Mesenchymal stem cell (in vitro differentiated cells and primary cell): Measurements from ENCODE around the gene RRBP1.

Experiments used
- DNase-seq: peaks from one replicate; pipeline ENCODE4 v3.0.0-alpha.2; 2013
- H2AFZ ChIP-seq: one replicate; pipeline ENCODE4 v1.6.1; 2013; ENCODE audit warnings: low read depth, mild to moderate bottlenecking, control low read depth, inconsistent platforms, low read length, moderate library complexity
- H2AK5ac ChIP-seq: 2 replicates; pipeline ENCODE4 v1.6.1; 2013; ENCODE audit warnings: low read length, moderate library complexity, mild to moderate bottlenecking, inconsistent platforms; ENCODE audit not compliant: severe bottlenecking
- H2BK120ac ChIP-seq: one replicate; pipeline ENCODE4 v1.6.1; 2013; ENCODE audit warnings: low read depth, mild to moderate bottlenecking, inconsistent platforms, low read length, moderate library complexity
- H2BK12ac ChIP-seq, 2 experiments: one replicate each; pipeline ENCODE4 v1.6.1; 2013; ENCODE audit warnings: inconsistent platforms in 2 of 2, low read length in 2 of 2, mild to moderate bottlenecking in 2 of 2, moderate library complexity in 2 of 2, control low read depth in 1 of 2
- H2BK15ac ChIP-seq: one replicate; pipeline ENCODE4 v1.6.1; 2013; ENCODE audit warnings: mild to moderate bottlenecking, low read depth, inconsistent platforms; ENCODE audit not compliant: poor library complexity, severe bottlenecking
- H2BK5ac ChIP-seq: 2 replicates; pipeline ENCODE4 v1.6.1; 2013; ENCODE audit warnings: low read depth, mild to moderate bottlenecking, low read length, control low read depth, inconsistent platforms; ENCODE audit not compliant: poor library complexity, severe bottlenecking
- H3K14ac ChIP-seq, 2 experiments: one replicate each; pipeline ENCODE4 v1.6.1; 2013; ENCODE audit warnings: inconsistent platforms in 2 of 2, low read length in 2 of 2, control low read depth in 1 of 2, mild to moderate bottlenecking in 1 of 2, moderate library complexity in 1 of 2
- H3K18ac ChIP-seq, 2 experiments: one replicate each; pipeline ENCODE4 v1.6.1; 2013; ENCODE audit warnings: inconsistent platforms in 2 of 2, low read length in 2 of 2, control low read depth in 1 of 2, low read depth in 1 of 2, mild to moderate bottlenecking in 1 of 2
- H3K23ac ChIP-seq, 2 experiments: one replicate each; pipeline ENCODE4 v1.6.1; 2013; ENCODE audit warnings: inconsistent platforms in 2 of 2, low read length in 2 of 2, mild to moderate bottlenecking in 2 of 2, moderate library complexity in 2 of 2, control low read depth in 1 of 2
- H3K27ac ChIP-seq: 2 replicates; pipeline ENCODE4 v1.5.1; 2013; ENCODE audit warnings: mild to moderate bottlenecking, moderate library complexity, low read length, control low read depth, inconsistent platforms; ENCODE audit not compliant: poor library complexity, severe bottlenecking
- H3K27me3 ChIP-seq, 2 experiments: 2 replicates each; pipeline versions ENCODE4 v1.6.1 to v1.7.0; 2013; ENCODE audit warnings: low read length in 2 of 2, mild to moderate bottlenecking in 2 of 2, moderate library complexity in 2 of 2, control low read depth in 1 of 2, inconsistent platforms in 1 of 2; ENCODE audit not compliant: control insufficient read depth in 1 of 2, insufficient read depth in 1 of 2
- H3K36me3 ChIP-seq, 2 experiments: 2 replicates each; pipeline versions ENCODE4 v1.6.1 to v1.7.0; 2013; ENCODE audit warnings: low read length in 2 of 2, control low read depth in 1 of 2, inconsistent platforms in 1 of 2, low read depth in 1 of 2, mild to moderate bottlenecking in 1 of 2; ENCODE audit not compliant: insufficient read depth in 2 of 2, control insufficient read depth in 1 of 2
- H3K4ac ChIP-seq, 2 experiments: one replicate each; pipeline ENCODE4 v1.6.1; 2013; ENCODE audit warnings: inconsistent platforms in 2 of 2, low read length in 2 of 2, mild to moderate bottlenecking in 2 of 2, moderate library complexity in 2 of 2, control low read depth in 1 of 2, low read depth in 1 of 2
- H3K4me1 ChIP-seq: 2 replicates; pipeline ENCODE4 v1.6.1; 2013; ENCODE audit warnings: low read depth, low read length, control low read depth; ENCODE audit not compliant: control insufficient read depth, insufficient read depth
- H3K4me2 ChIP-seq: 2 replicates; pipeline ENCODE4 v1.6.1; 2013; ENCODE audit warnings: low read length, mild to moderate bottlenecking, inconsistent platforms; ENCODE audit not compliant: poor library complexity, severe bottlenecking
- H3K4me3 ChIP-seq, 2 experiments: 2 replicates each; pipeline versions ENCODE4 v1.5.1 to v1.7.0; 2013; ENCODE audit warnings: low read length in 2 of 2, mild to moderate bottlenecking in 2 of 2, control low read depth in 1 of 2, low read depth in 1 of 2; ENCODE audit not compliant: insufficient read depth in 1 of 2
- H3K79me1 ChIP-seq: replicated peaks from 2 replicates; pipeline ENCODE4 v1.6.1; 2013; ENCODE audit warnings: mild to moderate bottlenecking, control low read depth, low read length, inconsistent platforms; ENCODE audit not compliant: poor library complexity, severe bottlenecking
- H3K9ac ChIP-seq: 2 replicates; pipeline ENCODE4 v1.7.0; 2013; ENCODE audit warnings: mild to moderate bottlenecking, low read length, moderate library complexity
- H3K9me3 ChIP-seq: 2 replicates; pipeline ENCODE4 v1.7.0; 2013; ENCODE audit warnings: mild to moderate bottlenecking, low read length; ENCODE audit not compliant: control insufficient read depth
- H4K8ac ChIP-seq: one replicate; pipeline ENCODE4 v1.6.1; 2013; ENCODE audit warnings: inconsistent platforms, mild to moderate bottlenecking, low read length, moderate library complexity
- H4K91ac ChIP-seq: one replicate; pipeline ENCODE4 v1.6.1; 2013; ENCODE audit warnings: mild to moderate bottlenecking, low read length, inconsistent platforms
- WGBS: methylation state at CpG from one replicate; pipeline ENCODE4 v1.1.7; 2013; ENCODE audit warnings: mixed read lengths; 5-methylcytosine and 5-hydroxymethylcytosine counted together

Gene RRBP1

GRCh38 chr20:17615645-17616479 is 66.2 kb downstream of the RRBP1 start:
- no peak overlapping the region for H3K9ac ChIP-seq
- WGBS: 83% methylated on average over 22 of the region's 22 CpGs
- peaks cover 58% of the 10 kb centered on the region for H3K4me1 ChIP-seq
- H2AFZ ChIP-seq: no peak overlapping the region
- H2BK15ac ChIP-seq: peak overlapping the region; percentile 17
- H4K8ac ChIP-seq: no peak overlapping the region
- no peak overlapping the region for H2BK120ac ChIP-seq
- no peak overlapping the region for H2BK12ac ChIP-seq
- no peak overlapping the region for H3K4ac ChIP-seq
- no peak overlapping the region for H2BK5ac ChIP-seq
- peak overlapping the region in 1 of 2 experiments; percentile 25 for H3K18ac ChIP-seq
- H3K9me3 ChIP-seq: no peaks in the 10 kb centered on the region
- H3K27ac ChIP-seq: no peak overlapping the region
- no peak overlapping the region for H4K91ac ChIP-seq
- DNase-seq: no peak
- peaks cover 48% of the 10 kb centered on the region for H3K79me1 ChIP-seq
- H3K4me2 ChIP-seq: no peak overlapping the region
- H2AK5ac ChIP-seq: no peak overlapping the region
- H3K23ac ChIP-seq: no peak overlapping the region
- no peaks in the 10 kb centered on the region for H3K27me3 ChIP-seq
- peaks cover 77 to 97% of the 10 kb centered on the region in 2 experiments for H3K36me3 ChIP-seq
- no peak overlapping the region for H3K4me3 ChIP-seq
- no peak overlapping the region for H3K14ac ChIP-seq

DNA sequence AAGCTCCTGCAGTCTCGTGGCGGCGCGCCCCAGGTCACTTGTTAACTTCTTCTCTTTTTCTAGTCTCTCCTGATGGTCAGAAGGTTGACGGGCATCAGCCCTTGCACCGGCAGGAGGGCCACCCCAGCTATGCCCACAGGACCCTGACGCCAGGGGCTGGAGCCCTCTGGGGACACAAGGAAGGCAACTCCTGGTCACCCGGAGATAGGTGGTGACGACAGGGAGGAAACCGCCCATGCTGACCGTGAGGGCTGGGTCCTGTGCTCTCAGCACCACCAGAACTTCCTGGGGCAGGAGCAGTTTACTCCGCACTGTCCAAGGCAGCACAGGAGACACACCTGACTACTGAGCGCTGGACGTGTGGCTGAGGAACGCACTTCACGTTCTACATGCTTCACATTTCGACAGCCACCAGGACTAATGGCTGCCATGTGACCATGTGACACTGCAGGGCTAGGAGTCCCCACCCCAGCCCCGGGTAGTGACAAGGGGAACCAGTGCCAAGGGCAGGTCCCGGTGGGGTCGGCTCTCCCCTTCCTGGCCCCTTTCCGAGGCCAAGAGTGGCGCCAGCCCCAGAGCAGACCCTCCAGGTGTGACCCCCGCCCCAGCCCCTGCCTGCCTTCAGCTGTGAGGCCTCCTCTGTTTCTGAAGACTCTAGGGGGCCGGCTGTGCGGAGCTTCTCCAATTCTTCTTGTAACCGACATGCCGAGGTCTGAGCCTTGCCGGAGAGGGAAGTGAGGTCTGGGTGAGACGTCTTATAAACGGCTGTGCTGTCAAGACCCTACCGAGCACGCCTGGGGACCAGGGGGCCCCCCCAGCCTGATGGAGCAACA is 67.0 kb downstream of the RRBP1 start:
- no peak overlapping the region for H2AFZ ChIP-seq
- H2AK5ac ChIP-seq: peak overlapping the region; percentile 45
- 91% methylated on average over 32 of the region's 32 CpGs for WGBS
- H3K4ac ChIP-seq: no peak overlapping the region
- H3K23ac ChIP-seq: no peak overlapping the region
- no peak overlapping the region for H4K8ac ChIP-seq
- H2BK120ac ChIP-seq: no peak overlapping the region
- H3K9me3 ChIP-seq: no peaks in the 10 kb centered on the region
- no peak overlapping the region for H3K9ac ChIP-seq
- H3K4me2 ChIP-seq: no peak overlapping the region
- peaks cover 62% of the 10 kb centered on the region for H3K4me1 ChIP-seq
- peaks cover 45% of the 10 kb centered on the region for H3K79me1 ChIP-seq
- H3K4me3 ChIP-seq: no peak overlapping the region
- H3K14ac ChIP-seq: peak overlapping the region in 1 of 2 experiments; percentile 38
- H3K27ac ChIP-seq: peak overlapping the region; percentile 5
- no peak overlapping the region for H2BK5ac ChIP-seq
- H2BK12ac ChIP-seq: no peak overlapping the region
- H3K18ac ChIP-seq: peak overlapping the region in 1 of 2 experiments; percentile 28
- H2BK15ac ChIP-seq: no peak overlapping the region
- peaks cover 76 to 94% of the 10 kb centered on the region in 2 experiments for H3K36me3 ChIP-seq
- no peak for DNase-seq
- H3K27me3 ChIP-seq: no peaks in the 10 kb centered on the region
- no peak overlapping the region for H4K91ac ChIP-seq

GRCh38 chr20:17614176-17614811 is 67.7 kb downstream of the RRBP1 start:
- Histone ChIP-seq H3K27ac (peak overlapping the region; percentile 73), H4K8ac (peak overlapping the region; percentile 24), H3K18ac (no peak overlapping the region), H2BK5ac (no peak overlapping the region), H2AK5ac (peak overlapping the region; percentile 80), H3K23ac (no peak overlapping the region), H3K36me3 (peaks cover 71 to 90% of the 10 kb centered on the region in 2 experiments), H2BK15ac (no peak overlapping the region), H2BK12ac (no peak overlapping the region), H2BK120ac (no peak overlapping the region), H3K4me3 (no peak overlapping the region), H3K9ac (no peak overlapping the region), H3K27me3 (no peaks in the 10 kb centered on the region), H4K91ac (no peak overlapping the region), H3K4me1 (peaks cover 62% of the 10 kb centered on the region), H3K79me1 (peaks cover 40% of the 10 kb centered on the region), H3K4me2 (no peak overlapping the region), H3K14ac (no peak overlapping the region), H2AFZ (no peak overlapping the region), H3K9me3 (no peaks in the 10 kb centered on the region), H3K4ac (no peak overlapping the region)
- 71% methylated on average over 19 of the region's 20 CpGs for WGBS
- DNase-seq: peak; percentile 54
